H9 (cell line): ENCODE data around the gene WDR38. TPM values are rescaled to one million over a fixed set of nuclear protein-coding genes. Genes with fewer than 3 reads are reported as not detected.

Experiments
- DNase-seq: peaks from one replicate; pipeline ENCODE4 v3.0.0-alpha.2; 2017
- H2AFZ ChIP-seq: one replicate; pipeline ENCODE4 v1.6.1; 2013; ENCODE audit warnings: mild to moderate bottlenecking, low read length, control low read depth, moderate library complexity
- H2AK5ac ChIP-seq: 2 replicates; pipeline ENCODE4 v1.6.1; 2013; ENCODE audit warnings: low read length, control low read depth, mixed read lengths; ENCODE audit not compliant: insufficient read length
- H2BK120ac ChIP-seq: one replicate; pipeline ENCODE4 v1.6.1; 2013; ENCODE audit warnings: low read depth, mild to moderate bottlenecking, low read length, control low read depth, inconsistent platforms; ENCODE audit not compliant: poor library complexity, severe bottlenecking
- H2BK12ac ChIP-seq: 2 replicates; pipeline ENCODE4 v1.6.1; 2013; ENCODE audit warnings: low read length, control low read depth, mixed read lengths, low read depth; ENCODE audit not compliant: insufficient read length
- H2BK15ac ChIP-seq: 2 replicates; pipeline ENCODE4 v1.6.1; 2013; ENCODE audit warnings: low read depth, low read length, control low read depth
- H2BK20ac ChIP-seq: one replicate; pipeline ENCODE4 v1.6.1; 2013; ENCODE audit warnings: low read depth, mild to moderate bottlenecking, low read length, control low read depth, inconsistent platforms; ENCODE audit not compliant: poor library complexity, severe bottlenecking
- H2BK5ac ChIP-seq: 2 replicates; pipeline ENCODE4 v1.6.1; 2013; ENCODE audit warnings: low read length, control low read depth, mixed read lengths; ENCODE audit not compliant: insufficient read length
- H3K14ac ChIP-seq: 2 replicates; pipeline ENCODE4 v1.6.1; 2013; ENCODE audit warnings: low read length, control low read depth; ENCODE audit not compliant: insufficient read depth
- H3K18ac ChIP-seq: 2 replicates; pipeline ENCODE4 v1.6.1; 2013; ENCODE audit warnings: low read depth, mild to moderate bottlenecking, mixed read lengths, low read length, control low read depth; ENCODE audit not compliant: insufficient read length
- H3K23ac ChIP-seq: 2 replicates; pipeline ENCODE4 v1.6.1; 2013; ENCODE audit warnings: low read length, control low read depth, mixed read lengths, low read depth; ENCODE audit not compliant: insufficient read length
- H3K23me2 ChIP-seq: 2 replicates; pipeline ENCODE4 v1.6.1; 2013; ENCODE audit warnings: low read depth, mild to moderate bottlenecking, mixed read lengths, low read length, control low read depth; ENCODE audit not compliant: insufficient read length, poor library complexity, severe bottlenecking
- H3K27ac ChIP-seq: 2 replicates; pipeline ENCODE4 v1.5.1; 2013; ENCODE audit warnings: low read length, control low read depth, mixed read lengths, low read depth; ENCODE audit not compliant: insufficient read length
- H3K27me3 ChIP-seq: 2 replicates; pipeline ENCODE4 v1.6.1; 2013; ENCODE audit warnings: low read length, control low read depth, inconsistent platforms; ENCODE audit not compliant: insufficient read depth
- H3K4ac ChIP-seq: 2 replicates; pipeline ENCODE4 v1.6.1; 2013; ENCODE audit warnings: low read depth, mild to moderate bottlenecking, control low read depth, inconsistent platforms, low read length, moderate library complexity
- H3K4me1 ChIP-seq: 2 replicates; pipeline ENCODE4 v1.6.1; 2013; ENCODE audit warnings: low read length, control low read depth, inconsistent platforms; ENCODE audit not compliant: insufficient read depth
- H3K4me2 ChIP-seq: 2 replicates; pipeline ENCODE4 v1.6.1; 2013; ENCODE audit warnings: low read length, control low read depth, mixed read lengths; ENCODE audit not compliant: insufficient read length, insufficient read depth
- H3K56ac ChIP-seq: 2 replicates; pipeline ENCODE4 v1.6.1; 2013; ENCODE audit warnings: low read depth, mild to moderate bottlenecking, mixed read lengths, low read length, control low read depth; ENCODE audit not compliant: insufficient read length
- H3K79me1 ChIP-seq: 2 replicates; pipeline ENCODE4 v1.6.1; 2013; ENCODE audit warnings: low read depth, mild to moderate bottlenecking, moderate library complexity, low read length, control low read depth, inconsistent platforms; ENCODE audit not compliant: insufficient read depth, poor library complexity, severe bottlenecking
- H3K79me2 ChIP-seq: 2 replicates; pipeline ENCODE4 v1.6.1; 2013; ENCODE audit warnings: low read length, control low read depth, inconsistent platforms; ENCODE audit not compliant: insufficient read depth
- H3K9ac ChIP-seq: 2 replicates; pipeline ENCODE4 v1.6.1; 2013; ENCODE audit warnings: low read length, control low read depth, mixed read lengths; ENCODE audit not compliant: insufficient read length; ENCODE audit errors: extremely low read depth
- H3K9me3 ChIP-seq: one replicate; pipeline ENCODE4 v1.6.1; 2013; ENCODE audit warnings: low read depth, low read length, inconsistent platforms; ENCODE audit not compliant: control insufficient read depth
- H3T11ph ChIP-seq: one replicate; pipeline ENCODE4 v1.6.1; 2013; ENCODE audit warnings: mild to moderate bottlenecking, low read length, control low read depth, inconsistent platforms
- H4K20me1 ChIP-seq: one replicate; pipeline ENCODE4 v1.6.1; 2013; ENCODE audit not compliant: control insufficient read depth, insufficient read length, insufficient read depth
- H4K5ac ChIP-seq: 2 replicates; pipeline ENCODE4 v1.6.1; 2013; ENCODE audit warnings: low read depth, mild to moderate bottlenecking, mixed read lengths, low read length, control low read depth; ENCODE audit not compliant: insufficient read length
- H4K8ac ChIP-seq: replicated peaks from 2 replicates; pipeline ENCODE4 v1.6.1; 2013; ENCODE audit warnings: low read length, control low read depth, mixed read lengths, low read depth; ENCODE audit not compliant: insufficient read length
- H4K91ac ChIP-seq: 2 replicates; pipeline ENCODE4 v1.6.1; 2013; ENCODE audit warnings: low read depth, mild to moderate bottlenecking, moderate library complexity, mixed read lengths, low read length, control low read depth; ENCODE audit not compliant: insufficient read length
- H3K27ac Mint-ChIP-seq, 3 experiments: 2 replicates in 2 of 3; 3 replicates in 1 of 3; pipeline ENCODE4 v1.8.0; 2020 to 2021; ENCODE audit warnings: mixed read lengths in 3 of 3, mild to moderate bottlenecking in 1 of 3, moderate library complexity in 1 of 3
- H3K27me3 Mint-ChIP-seq: 2 replicates; pipeline ENCODE4 v1.8.0; 2021; ENCODE audit warnings: low read depth, mild to moderate bottlenecking, moderate library complexity, mixed read lengths
- H3K36me3 Mint-ChIP-seq, 3 experiments: 2 replicates in 2 of 3; 3 replicates in 1 of 3; pipeline ENCODE4 v1.8.0; 2020 to 2021; ENCODE audit warnings: low read depth in 3 of 3, mixed read lengths in 3 of 3; ENCODE audit not compliant: insufficient read depth in 1 of 3
- H3K4me1 Mint-ChIP-seq, 2 experiments: 2 replicates each; pipeline ENCODE4 v1.8.0; 2020; ENCODE audit warnings: mixed read lengths in 2 of 2
- H3K4me3 Mint-ChIP-seq, 2 experiments: 2 replicates in 1 of 2; 3 replicates in 1 of 2; pipeline ENCODE4 v1.8.0; 2020 to 2021; ENCODE audit warnings: mild to moderate bottlenecking in 2 of 2, mixed read lengths in 2 of 2, moderate library complexity in 1 of 2
- H3K9me3 Mint-ChIP-seq, 2 experiments: 2 replicates in 1 of 2; 3 replicates in 1 of 2; pipeline ENCODE4 v1.8.0; 2020; ENCODE audit warnings: mild to moderate bottlenecking in 2 of 2, mixed read lengths in 2 of 2, moderate library complexity in 1 of 2
- WGBS: extraction: QIAGEN DNeasy Blood & Tissue Kit; methylation state at CpG from one replicate; pipeline ENCODE4 v1.1.7; 2013; ENCODE audit warnings: missing lambda C conversion rate, low lambda C conversion rate, mixed read lengths; ENCODE audit not compliant: insufficient read length; ENCODE audit errors: extremely low coverage; 5-methylcytosine and 5-hydroxymethylcytosine counted together
- total RNA-seq: library from RNA; stranded (reverse); gene quantifications from 2 replicates; pipeline ENCODE4 v1.2.1, GENCODE V29; 2021
- TF ChIP-seq, protein P1 (sequence below): fragments of 200-600 bp; sonication (generic); conservative IDR thresholded peaks from 3 replicates; pipeline ENCODE4 v1.8.0; 2021; ENCODE audit warnings: antibody characterized with exemption, mild to moderate bottlenecking

The WDR38 gene
- total RNA-seq, 1 experiment from 2014 or later = not detected

DNA sequence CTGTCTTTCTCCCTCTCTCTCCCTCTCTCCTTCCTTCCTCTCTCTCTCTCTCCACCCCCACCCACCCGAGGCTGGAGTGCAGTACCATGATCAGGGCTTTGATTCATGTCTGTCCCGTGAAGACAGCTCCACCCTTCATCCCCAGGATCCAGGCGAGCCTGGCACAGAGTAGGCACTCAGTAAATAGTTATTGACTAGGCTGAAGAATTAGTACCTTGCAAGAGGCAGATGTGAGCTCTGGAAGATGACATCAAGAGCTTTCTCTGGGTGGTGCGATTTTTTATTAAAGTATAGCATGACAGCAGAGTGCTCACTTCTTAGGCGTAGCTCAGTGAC is 24.0 kb upstream of the WDR38 start:
- H2BK20ac ChIP-seq = no peak overlapping the region
- no peak overlapping the region for H3K56ac ChIP-seq
- H2AFZ ChIP-seq = no peak overlapping the region
- H4K91ac ChIP-seq = no peak overlapping the region
- no peak overlapping the region for H2BK5ac ChIP-seq
- no CpG with 5 or more reads among the region's 5 CpGs for WGBS
- no peak overlapping the region for H3K4me2 ChIP-seq
- H3K23me2 ChIP-seq = no peaks in the 10 kb centered on the region
- H4K5ac ChIP-seq = no peak overlapping the region
- peaks cover 3 to 9% of the 10 kb centered on the region in 2 experiments; a peak in 2 of 5 replicates for H3K9me3 Mint-ChIP-seq
- no peak overlapping the region for H3K9ac ChIP-seq
- H3K27me3 ChIP-seq = no peaks in the 10 kb centered on the region
- H3K23ac ChIP-seq = no peak overlapping the region
- peak overlapping the region in 1 of 3 experiments; percentile 78; a peak in 4 of 7 replicates for H3K27ac Mint-ChIP-seq
- H3K79me2 ChIP-seq = no peaks in the 10 kb centered on the region
- H2BK15ac ChIP-seq = no peak overlapping the region
- H3K4ac ChIP-seq = no peak overlapping the region
- H3K4me1 ChIP-seq = no peaks in the 10 kb centered on the region; the same call in 1 of the 2 replicates
- no peaks in the 10 kb centered on the region for H4K20me1 ChIP-seq
- H3K9me3 ChIP-seq = no peaks in the 10 kb centered on the region
- peaks cover 9 to 16% of the 10 kb centered on the region in 2 experiments for H3K4me1 Mint-ChIP-seq
- H3K4me3 Mint-ChIP-seq = no peak overlapping the region
- no peak overlapping the region for H3K14ac ChIP-seq
- peaks cover 0 to 4% (median under 1%) of the 10 kb centered on the region in 3 experiments; a peak in 2 of 7 replicates for H3K36me3 Mint-ChIP-seq
- no peak overlapping the region for H3K27ac ChIP-seq
- peaks cover 3% of the 10 kb centered on the region; the same call in 1 of the 2 replicates for H3K27me3 Mint-ChIP-seq
- TF ChIP-seq, protein P1, sequence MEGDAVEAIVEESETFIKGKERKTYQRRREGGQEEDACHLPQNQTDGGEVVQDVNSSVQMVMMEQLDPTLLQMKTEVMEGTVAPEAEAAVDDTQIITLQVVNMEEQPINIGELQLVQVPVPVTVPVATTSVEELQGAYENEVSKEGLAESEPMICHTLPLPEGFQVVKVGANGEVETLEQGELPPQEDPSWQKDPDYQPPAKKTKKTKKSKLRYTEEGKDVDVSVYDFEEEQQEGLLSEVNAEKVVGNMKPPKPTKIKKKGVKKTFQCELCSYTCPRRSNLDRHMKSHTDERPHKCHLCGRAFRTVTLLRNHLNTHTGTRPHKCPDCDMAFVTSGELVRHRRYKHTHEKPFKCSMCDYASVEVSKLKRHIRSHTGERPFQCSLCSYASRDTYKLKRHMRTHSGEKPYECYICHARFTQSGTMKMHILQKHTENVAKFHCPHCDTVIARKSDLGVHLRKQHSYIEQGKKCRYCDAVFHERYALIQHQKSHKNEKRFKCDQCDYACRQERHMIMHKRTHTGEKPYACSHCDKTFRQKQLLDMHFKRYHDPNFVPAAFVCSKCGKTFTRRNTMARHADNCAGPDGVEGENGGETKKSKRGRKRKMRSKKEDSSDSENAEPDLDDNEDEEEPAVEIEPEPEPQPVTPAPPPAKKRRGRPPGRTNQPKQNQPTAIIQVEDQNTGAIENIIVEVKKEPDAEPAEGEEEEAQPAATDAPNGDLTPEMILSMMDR = no peak
- no peak overlapping the region for H3T11ph ChIP-seq
- H3K18ac ChIP-seq = no peak overlapping the region
- no peak for DNase-seq
- no peak overlapping the region for H2BK12ac ChIP-seq
- H2BK120ac ChIP-seq = no peak overlapping the region
- no peak overlapping the region for H4K8ac ChIP-seq
- H3K79me1 ChIP-seq = no peaks in the 10 kb centered on the region
- no peak overlapping the region for H2AK5ac ChIP-seq
